HUDEP-2 (cell line): ENCODE data around the gene CSTF2T.
"Not testable (repeated sequence)": the region's sequence is repeated elsewhere in the genome, so short reads cannot be mapped to it uniquely, and the experiment has no call there.

Experiments used
- DNase-seq, 76 experiments: peaks; one replicate each; lab custom pipeline; 2025; ENCODE audit not compliant: unreplicated experiment in 76 of 76; lab: John Stamatoyannopoulos, UW

CSTF2T gene

DNA sequence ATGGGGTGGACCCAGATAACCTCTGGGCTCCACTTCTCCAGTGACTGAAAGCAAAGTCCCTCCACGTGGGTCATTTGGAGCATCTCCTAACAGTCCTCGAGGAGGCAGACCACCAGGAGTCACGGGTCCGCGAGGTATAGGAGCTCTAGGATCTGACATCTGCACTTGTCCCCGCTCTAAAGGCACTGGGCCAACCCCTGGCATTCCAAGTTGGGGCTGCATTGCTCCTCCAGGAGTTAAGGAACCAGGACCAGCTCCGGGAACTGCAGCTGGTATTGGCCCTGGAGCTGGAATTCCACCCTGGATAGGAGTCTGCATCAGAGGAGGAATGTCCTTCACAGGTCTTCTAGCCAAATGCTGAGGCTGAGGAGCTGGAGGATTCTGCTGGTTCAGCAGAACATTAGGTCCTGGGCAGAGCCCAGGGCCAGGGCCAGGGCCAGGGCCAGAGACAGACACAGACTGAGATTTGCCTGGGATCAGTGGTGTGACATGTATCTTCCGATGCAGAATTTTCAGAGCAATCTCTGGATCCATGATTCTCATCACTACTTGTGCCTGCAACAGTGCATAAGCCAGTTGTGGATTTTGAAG, 827 bp downstream of the CSTF2T start:
- DNase-seq = no peak

DNA sequence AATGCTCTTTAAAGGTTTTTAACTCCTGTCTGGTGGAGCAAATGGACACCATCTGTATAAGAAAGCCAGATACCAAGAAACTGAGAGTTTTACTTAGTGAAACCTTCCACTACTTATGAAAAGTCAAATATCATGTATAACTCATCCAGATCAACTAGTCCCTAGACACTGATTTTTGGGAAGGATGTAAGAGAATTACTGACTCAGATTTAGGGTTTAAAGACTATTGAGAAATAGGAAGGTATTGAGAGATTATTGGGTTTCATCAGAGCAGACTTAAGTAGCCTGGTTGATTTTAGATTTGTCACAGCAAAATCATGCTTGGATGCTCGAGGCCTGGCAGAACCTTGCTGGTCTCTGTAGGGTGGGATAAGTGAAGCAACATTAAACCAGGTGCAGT, 3.1 kb downstream of the CSTF2T start:
- no peak for DNase-seq

- no peak for DNase-seq
Measured at GRCh38 chr10:51694086-51694768, 5.2 kb downstream of the CSTF2T start.

DNA sequence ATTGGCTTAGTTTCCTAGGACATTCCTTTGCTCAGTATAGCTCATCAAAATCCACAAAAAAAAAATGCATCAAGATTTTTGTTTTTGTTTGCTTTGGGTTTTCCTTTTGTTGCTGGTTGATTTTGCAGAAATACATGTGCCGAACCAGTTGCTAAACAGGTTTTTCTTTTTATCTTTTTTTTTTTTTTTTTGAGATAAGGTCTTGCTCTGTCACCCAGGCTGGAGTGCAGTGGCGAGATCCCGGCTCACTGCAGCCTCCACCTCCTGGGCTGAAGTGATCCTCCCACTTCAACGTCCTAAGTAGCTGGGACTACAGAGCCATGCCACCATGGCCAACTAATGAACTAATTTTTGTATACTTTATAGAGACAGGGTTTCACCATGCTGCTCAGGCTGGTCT, 8.3 kb downstream of the CSTF2T start:
- peak in 42 of 76 experiments; percentile 0 to 52 (median 12) for DNase-seq

GRCh38 chr10:51689536-51689935, 9.9 kb downstream of the CSTF2T start:
- DNase-seq = no peak

- DNase-seq = not testable (repeated sequence)
Measured at GRCh38 chr10:51688826-51689225, 10.6 kb downstream of the CSTF2T start.

- DNase-seq = no peak
Measured at GRCh38 chr10:51687296-51687695, 12.1 kb downstream of the CSTF2T start.

DNA sequence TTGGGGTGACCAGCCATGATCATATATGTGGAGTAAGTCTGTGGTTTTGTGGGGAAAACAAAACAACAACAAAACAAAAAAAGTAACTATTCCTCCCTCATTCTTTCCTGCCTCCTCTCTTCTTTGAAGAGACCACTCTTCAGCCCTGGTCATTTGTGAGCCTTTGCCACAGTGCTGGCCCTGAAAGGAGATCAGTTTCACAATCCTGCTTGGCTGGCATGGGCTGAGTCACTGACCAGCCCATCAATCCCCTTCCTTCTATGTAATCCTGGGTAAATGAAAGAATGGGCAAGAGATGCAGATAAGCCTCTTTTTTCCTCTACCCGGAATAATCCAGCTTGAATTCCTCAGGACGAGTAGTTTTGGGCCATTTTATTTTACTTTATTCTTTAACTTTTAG, 13.6 kb downstream of the CSTF2T start:
- DNase-seq = no peak

DNA sequence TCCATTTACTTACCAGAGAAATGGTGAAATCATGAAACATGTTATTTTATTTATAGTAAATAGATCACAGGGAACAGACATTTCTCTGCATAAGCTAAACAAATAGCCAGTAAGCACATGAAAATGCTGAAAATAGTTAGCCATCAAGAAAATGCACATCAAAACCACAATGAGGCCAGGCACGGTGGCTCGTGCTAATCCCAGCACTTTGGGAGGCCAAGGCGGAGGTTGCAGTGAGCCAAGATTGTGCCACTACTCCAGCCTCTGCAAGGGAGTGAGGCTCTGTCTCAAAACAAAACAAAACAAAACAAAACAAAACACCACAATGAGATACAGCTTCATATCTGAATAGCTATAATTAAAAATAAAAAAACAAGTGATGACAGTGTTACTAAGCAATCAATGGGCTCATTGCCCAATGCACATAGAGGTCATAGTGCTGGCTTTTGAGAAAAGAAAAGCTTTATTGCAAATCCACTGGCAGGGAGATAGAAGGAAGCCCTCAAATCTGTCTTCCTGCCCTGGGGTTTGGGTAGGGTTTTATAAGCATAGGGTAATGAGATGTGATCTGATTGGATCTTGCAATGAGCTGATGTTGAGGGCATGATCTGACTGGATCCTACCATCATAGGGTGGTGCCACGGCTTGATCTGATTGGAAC, 16.2 kb downstream of the CSTF2T start:
- no peak for DNase-seq

- no peak for DNase-seq
Measured at GRCh38 chr10:51679841-51680240, 19.6 kb downstream of the CSTF2T start.

GRCh38 chr10:51675088-51675487, 24.3 kb downstream of the CSTF2T start:
- no peak for DNase-seq

DNA sequence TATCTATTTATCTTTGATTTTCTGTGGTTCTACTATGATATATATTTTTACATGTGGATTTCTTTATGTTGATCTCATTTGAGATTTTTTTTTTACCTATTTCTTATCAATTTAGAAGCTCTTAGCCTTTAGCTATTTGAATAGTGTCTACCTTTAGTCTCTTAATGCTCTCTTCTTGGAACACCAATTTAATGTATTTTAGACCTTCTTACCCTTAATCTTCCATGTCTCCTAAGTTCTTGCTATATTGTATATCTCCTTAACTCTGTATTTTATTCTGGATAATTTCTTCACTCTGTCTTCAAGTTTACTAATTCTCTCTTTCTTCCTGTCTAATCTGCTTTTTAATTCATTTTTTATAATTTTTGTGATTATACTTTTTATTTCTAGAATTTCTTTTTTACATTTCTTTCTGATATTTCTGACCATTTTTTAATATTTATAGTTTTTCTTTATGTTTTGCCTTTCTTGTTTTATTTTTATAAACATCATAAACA, 27.3 kb downstream of the CSTF2T start:
- DNase-seq = no peak

- DNase-seq = no peak
Measured at GRCh38 chr10:51669041-51669440, 30.4 kb downstream of the CSTF2T start.

DNA sequence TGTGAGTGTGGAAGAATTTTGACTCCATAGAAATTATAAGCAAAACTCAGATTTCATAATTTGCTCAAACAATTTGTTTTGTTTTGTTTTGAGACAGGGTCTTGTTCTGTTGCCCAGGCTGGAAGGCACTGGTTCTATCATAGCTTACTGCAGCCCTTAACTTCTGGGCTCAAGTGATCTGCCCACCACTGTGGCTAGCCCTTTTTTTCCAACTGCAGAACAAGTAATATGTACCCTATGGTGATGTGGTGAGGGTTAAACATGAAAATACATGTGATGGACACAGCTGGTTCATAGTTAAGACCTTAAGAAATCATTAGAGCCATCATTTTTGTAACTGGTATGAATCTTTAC, 31.1 kb downstream of the CSTF2T start:
- DNase-seq = no peak

- DNase-seq = no peak
Measured at GRCh38 chr10:51667678-51668335, 31.6 kb downstream of the CSTF2T start.

DNA sequence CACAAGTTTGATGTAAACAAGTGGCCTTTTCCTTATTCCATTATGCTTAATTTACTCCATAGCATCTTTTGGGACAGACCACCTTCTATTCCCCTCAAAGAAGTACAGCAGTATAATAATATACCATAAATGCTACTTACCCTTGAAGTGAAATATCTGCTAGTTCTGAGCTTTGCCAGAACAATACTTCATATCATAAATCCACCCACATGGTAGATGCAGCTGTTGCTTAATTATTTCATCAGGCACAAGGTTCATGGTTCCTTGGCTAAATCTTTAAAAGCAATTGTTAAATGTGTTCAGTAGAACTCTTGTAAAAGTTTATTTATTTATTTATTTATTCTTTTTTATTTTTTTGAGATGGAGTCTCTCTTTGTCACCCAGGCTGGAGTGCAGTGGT, 32.9 kb downstream of the CSTF2T start:
- DNase-seq = no peak

GRCh38 chr10:51663086-51663485, 36.3 kb downstream of the CSTF2T start:
- DNase-seq = no peak

GRCh38 chr10:51659344-51659743, 40.1 kb downstream of the CSTF2T start:
- no peak for DNase-seq

DNA sequence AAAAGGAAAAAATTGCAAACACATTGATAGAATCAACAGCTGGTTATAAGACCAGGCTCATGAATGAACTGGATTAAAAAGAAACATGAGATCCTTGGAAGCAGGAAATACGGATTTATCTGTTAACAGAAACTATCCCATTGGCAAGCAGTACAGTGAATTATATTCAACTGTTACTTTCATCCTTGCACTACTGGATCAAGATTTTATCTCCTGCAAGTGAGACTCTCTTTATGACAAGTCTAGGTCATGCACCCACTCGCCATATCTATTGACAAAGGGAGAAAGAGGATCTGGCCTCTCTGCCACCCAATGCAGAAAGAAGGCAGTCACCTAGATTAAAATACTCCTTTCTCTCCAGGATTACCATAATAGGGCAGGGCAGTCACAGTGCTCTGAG, 41.4 kb downstream of the CSTF2T start:
- DNase-seq = no peak

DNA sequence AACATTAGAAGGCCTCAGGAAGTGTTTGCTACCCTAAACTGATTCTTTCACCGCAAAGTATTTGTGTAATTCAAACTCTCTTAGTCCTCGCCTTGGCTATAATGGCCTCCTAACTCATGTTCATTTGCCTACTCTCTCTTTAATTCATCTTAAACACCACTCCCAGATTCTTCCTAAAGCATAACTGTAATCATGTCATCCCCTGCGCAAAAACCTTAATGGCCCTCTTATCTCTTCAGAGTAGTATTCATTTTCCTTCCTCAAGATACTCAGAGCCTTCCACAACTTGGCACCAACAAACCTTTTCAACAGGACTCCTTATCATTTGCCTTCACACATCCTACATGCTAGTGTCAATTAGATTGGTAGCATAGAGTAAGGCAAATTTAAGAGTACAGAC, 42.9 kb downstream of the CSTF2T start:
- DNase-seq = peak in 14 of 76 experiments; percentile 0 to 64 (median 20)

DNA sequence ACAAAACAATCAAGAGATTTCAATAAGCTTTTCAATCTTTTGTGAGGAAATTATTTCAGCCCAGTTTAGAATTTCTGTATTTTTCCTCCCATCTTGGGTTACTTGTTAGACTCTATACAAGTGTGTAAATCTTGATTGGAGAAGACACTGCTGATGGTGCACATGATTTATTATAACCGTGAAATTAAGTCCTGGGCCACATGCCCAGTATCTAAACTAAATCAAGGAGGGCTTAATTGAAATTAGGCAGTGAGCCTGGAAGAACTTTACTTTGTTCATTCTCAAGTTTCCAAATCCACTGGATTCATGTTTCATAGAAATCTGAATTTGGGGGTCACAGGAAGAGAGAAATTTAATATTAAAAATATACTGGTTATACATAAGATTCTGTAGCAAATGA, 44.5 kb downstream of the CSTF2T start:
- no peak for DNase-seq

DNA sequence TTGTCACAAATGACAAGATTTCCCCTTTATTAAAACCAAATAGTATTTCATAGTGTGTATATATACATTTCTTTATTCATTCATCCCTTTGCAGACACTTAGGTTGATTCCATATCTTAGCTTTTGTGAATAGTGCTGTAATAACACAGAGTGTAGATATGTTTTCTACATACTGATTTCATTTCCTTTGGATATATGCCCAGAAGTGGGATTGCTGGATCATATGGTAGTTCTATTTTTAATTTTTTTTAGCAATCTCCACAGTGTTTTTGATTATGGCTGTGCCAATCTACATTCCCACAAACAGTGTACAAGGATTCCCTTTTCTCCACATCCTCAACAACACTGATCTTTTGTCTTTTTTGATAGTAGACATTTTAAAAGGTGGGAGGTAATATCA, 46.4 kb downstream of the CSTF2T start:
- DNase-seq = no peak
